OCI-LY7 (cell line): ENCODE data around the gene HEATR3. TPM values are rescaled to one million over a fixed set of nuclear protein-coding genes. Genes with fewer than 3 reads are reported as not detected.

Source experiments
- BruUV-seq: library from RNA; stranded (reverse); fragments of 400-500 nt; replicated peaks from 2 replicates; lab custom pipeline; 2021; lab: Mats Ljungman, UMichigan
- CTCF ChIA-PET: fragments of 300-600 bp; sonication (Branson Sonifier 250); formaldehyde crosslinking; loops from one replicate; lab custom pipeline; 2022; ENCODE audit warnings: antibody characterized with exemption; ENCODE audit not compliant: unreplicated experiment; lab: Charles Lee
- POLR2A ChIA-PET: fragments of 300-600 bp; sonication (Branson Sonifier 250); formaldehyde crosslinking; loops from one replicate; lab custom pipeline; 2022; ENCODE audit warnings: antibody characterized with exemption; lab: Charles Lee
- DNase-seq: peaks from one replicate; pipeline ENCODE4 v3.0.0-alpha.2; 2015; ENCODE audit warnings: low spot score
- H2AFZ ChIP-seq: fragments of 200-600 bp; sonication (generic), shearing (Covaris generic); 2 replicates; pipeline ENCODE4 v1.6.1; 2014; ENCODE audit warnings: mild to moderate bottlenecking, antibody characterized with exemption, low read length, moderate library complexity
- H3K27ac ChIP-seq: fragments of 200-600 bp; sonication (generic); 2 replicates; pipeline ENCODE4 v1.5.1; 2014; ENCODE audit warnings: mixed run types, low read depth, mild to moderate bottlenecking, moderate library complexity, low read length, inconsistent platforms; ENCODE audit not compliant: poor library complexity, severe bottlenecking
- H3K36me3 ChIP-seq: fragments of 200-600 bp; sonication (generic); 2 replicates; pipeline ENCODE4 v1.6.1; 2014; ENCODE audit warnings: mild to moderate bottlenecking, antibody characterized with exemption, low read length, moderate library complexity, mixed read lengths; ENCODE audit not compliant: insufficient read depth
- H3K4me1 ChIP-seq: fragments of 200-600 bp; sonication (generic); 2 replicates; pipeline ENCODE4 v1.5.1; 2014; ENCODE audit warnings: mild to moderate bottlenecking, low read length; ENCODE audit not compliant: insufficient read depth, poor library complexity, severe bottlenecking
- H3K4me2 ChIP-seq: fragments of 200-600 bp; sonication (generic); 2 replicates; pipeline ENCODE4 v1.6.1; 2014; ENCODE audit warnings: mild to moderate bottlenecking, low read length
- H3K4me3 ChIP-seq: fragments of 200-600 bp; sonication (generic); 2 replicates; pipeline ENCODE4 v1.5.1; 2014; ENCODE audit warnings: mild to moderate bottlenecking, low read depth, low read length; ENCODE audit not compliant: poor library complexity, severe bottlenecking
- H3K79me2 ChIP-seq: fragments of 200-600 bp; sonication (generic); 2 replicates; pipeline ENCODE4 v1.6.1; 2016; ENCODE audit warnings: low read depth, mild to moderate bottlenecking, low read length, moderate library complexity, mixed read lengths; ENCODE audit not compliant: insufficient read depth
- H3K9me2 ChIP-seq: fragments of 200-600 bp; sonication (generic); 2 replicates; pipeline ENCODE4 v1.6.1; 2016; ENCODE audit warnings: mild to moderate bottlenecking, low read length, mixed read lengths; ENCODE audit not compliant: insufficient read depth
- H3K9me3 ChIP-seq: fragments of 200-600 bp; sonication (generic); 2 replicates; pipeline ENCODE4 v1.6.1; 2014; ENCODE audit warnings: mild to moderate bottlenecking, mixed run types, low read length, mixed read lengths
- H4K20me1 ChIP-seq: fragments of 200-600 bp; sonication (generic); 2 replicates; pipeline ENCODE4 v1.6.1; 2014; ENCODE audit warnings: mild to moderate bottlenecking, antibody characterized with exemption, low read length, moderate library complexity, mixed read lengths; ENCODE audit not compliant: insufficient read depth
- EZH2phosphoT487 ChIP-seq: fragments of 200-600 bp; sonication (generic); IDR thresholded peaks from 2 replicates; pipeline ENCODE4 v1.6.1; 2018; ENCODE audit warnings: low read depth, borderline replicate concordance, mild to moderate bottlenecking, mixed run types, antibody characterized with exemption, low read length, moderate library complexity, mixed read lengths
- intact Hi-C: fragments of 100-400 bp; cut with micrococcal nuclease; formaldehyde crosslinking; loops from one replicate; pipeline ENCODE4 v1.10.0; 2022; ENCODE audit not compliant: unreplicated experiment
- total RNA-seq, 2 experiments: library from RNA; depleted of rRNA in 1 of 2; stranded (reverse); fragments of >200 nt in 1 of 2; shearing (Covaris generic) in 1 of 2; gene quantifications; 2 replicates each; pipeline ENCODE4 v1.2.3, GENCODE V29; 2014 to 2022
- TF ChIP-seq, protein P1 (sequence below): fragments of 200-600 bp; sonication (generic); conservative IDR thresholded peaks from 2 replicates; pipeline ENCODE4 v1.5.1; 2014; ENCODE audit warnings: mild to moderate bottlenecking, antibody characterized with exemption, low read length, moderate library complexity, mixed read lengths

HEATR3 gene
- total RNA-seq, 2 experiments from 2014 or later: 34.2 to 50.6 TPM

GRCh38 chr16:50083996-50084395, 18.2 kb downstream of the HEATR3 start:
- Histone ChIP-seq H3K4me1 (no peaks in the 10 kb centered on the region), H3K36me3 (peaks cover 96% of the 10 kb centered on the region), H2AFZ (no peak overlapping the region), H3K4me2 (no peak overlapping the region), H3K4me3 (no peak overlapping the region), H3K27ac (no peak overlapping the region), H3K79me2 (no peaks in the 10 kb centered on the region), H3K9me3 (no peaks in the 10 kb centered on the region), H4K20me1 (no peaks in the 10 kb centered on the region), H3K9me2 (no peaks in the 10 kb centered on the region)
- ChIA-PET CTCF (interaction anchor here (0.6 kb wide), 1 partner anchor 489 kb away, joined by 6 read pairs; no protein-coding TSS in a partner anchor), POLR2A (no interaction called here)
- no TSS peak for BruUV-seq
- no peak for DNase-seq
- intact Hi-C loops: no loop called here
- no peak for TF ChIP-seq EZH2phosphoT487
- TF ChIP-seq, protein P1, sequence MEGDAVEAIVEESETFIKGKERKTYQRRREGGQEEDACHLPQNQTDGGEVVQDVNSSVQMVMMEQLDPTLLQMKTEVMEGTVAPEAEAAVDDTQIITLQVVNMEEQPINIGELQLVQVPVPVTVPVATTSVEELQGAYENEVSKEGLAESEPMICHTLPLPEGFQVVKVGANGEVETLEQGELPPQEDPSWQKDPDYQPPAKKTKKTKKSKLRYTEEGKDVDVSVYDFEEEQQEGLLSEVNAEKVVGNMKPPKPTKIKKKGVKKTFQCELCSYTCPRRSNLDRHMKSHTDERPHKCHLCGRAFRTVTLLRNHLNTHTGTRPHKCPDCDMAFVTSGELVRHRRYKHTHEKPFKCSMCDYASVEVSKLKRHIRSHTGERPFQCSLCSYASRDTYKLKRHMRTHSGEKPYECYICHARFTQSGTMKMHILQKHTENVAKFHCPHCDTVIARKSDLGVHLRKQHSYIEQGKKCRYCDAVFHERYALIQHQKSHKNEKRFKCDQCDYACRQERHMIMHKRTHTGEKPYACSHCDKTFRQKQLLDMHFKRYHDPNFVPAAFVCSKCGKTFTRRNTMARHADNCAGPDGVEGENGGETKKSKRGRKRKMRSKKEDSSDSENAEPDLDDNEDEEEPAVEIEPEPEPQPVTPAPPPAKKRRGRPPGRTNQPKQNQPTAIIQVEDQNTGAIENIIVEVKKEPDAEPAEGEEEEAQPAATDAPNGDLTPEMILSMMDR: no peak

DNA sequence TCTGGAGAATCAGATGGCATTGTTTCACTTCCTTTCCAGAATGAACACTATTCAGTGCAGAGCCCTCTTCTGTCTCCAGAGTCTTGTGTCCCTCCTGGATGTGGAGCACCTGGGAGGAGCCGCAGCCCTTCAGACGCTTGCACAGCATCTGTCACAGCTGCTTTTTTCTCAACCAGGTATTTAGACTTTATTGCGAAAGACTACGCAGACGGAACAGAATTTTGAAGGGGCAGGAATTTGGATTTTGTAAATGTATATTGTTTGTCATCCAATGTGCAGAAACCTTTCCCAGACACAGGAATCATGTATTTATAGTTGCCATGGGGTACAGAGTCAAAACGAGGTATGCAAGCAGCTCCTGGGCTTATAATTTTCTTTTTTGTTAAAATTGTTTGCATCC, 20.4 kb downstream of the HEATR3 start:
- intact Hi-C loops: no loop called here
- POLR2A ChIA-PET: no interaction called here
- DNase-seq: no peak

GRCh38 chr16:50088302-50088701, 22.5 kb downstream of the HEATR3 start:
- Histone ChIP-seq H3K36me3 (peaks cover 81% of the 10 kb centered on the region), H2AFZ (no peak overlapping the region), H3K9me2 (no peaks in the 10 kb centered on the region), H3K27ac (no peak overlapping the region), H3K4me2 (no peak overlapping the region), H4K20me1 (no peaks in the 10 kb centered on the region), H3K4me1 (no peaks in the 10 kb centered on the region), H3K4me3 (no peak overlapping the region), H3K9me3 (no peaks in the 10 kb centered on the region), H3K79me2 (no peaks in the 10 kb centered on the region)
- intact Hi-C loops: no loop called here
- DNase-seq: no peak
- no peak for TF ChIP-seq EZH2phosphoT487
- TF ChIP-seq, protein P1: no peak
- ChIA-PET CTCF (no interaction called here), POLR2A (interaction anchor here (0.7 kb wide), 1 partner anchor 110 kb away, joined by 3 read pairs; no protein-coding TSS in a partner anchor)
- BruUV-seq: no TSS peak

More for the DNA sequence above, 20.4 kb downstream of the HEATR3 start:
- Histone ChIP-seq H3K27ac (no peak overlapping the region), H4K20me1 (no peaks in the 10 kb centered on the region), H3K4me2 (no peak overlapping the region), H3K4me1 (no peaks in the 10 kb centered on the region), H2AFZ (no peak overlapping the region), H3K9me3 (no peaks in the 10 kb centered on the region), H3K79me2 (no peaks in the 10 kb centered on the region), H3K4me3 (no peak overlapping the region), H3K9me2 (no peaks in the 10 kb centered on the region), H3K36me3 (peaks cover 93% of the 10 kb centered on the region)
- CTCF ChIA-PET: no interaction called here
- TF ChIP-seq, protein P1: no peak
- TF ChIP-seq EZH2phosphoT487: no peak
- BruUV-seq: no TSS peak
